NCI-H2171 (cell line): Measurements from ENCODE around the gene ADAM22.

Experiments
- DNase-seq: peaks from one replicate; lab custom pipeline; 2025; lab: John Stamatoyannopoulos, UW

The ADAM22 gene

GRCh38 chr7:88217675-88218428 lies 283.8 kb downstream of the ADAM22 start:
- no peak for DNase-seq

DNA sequence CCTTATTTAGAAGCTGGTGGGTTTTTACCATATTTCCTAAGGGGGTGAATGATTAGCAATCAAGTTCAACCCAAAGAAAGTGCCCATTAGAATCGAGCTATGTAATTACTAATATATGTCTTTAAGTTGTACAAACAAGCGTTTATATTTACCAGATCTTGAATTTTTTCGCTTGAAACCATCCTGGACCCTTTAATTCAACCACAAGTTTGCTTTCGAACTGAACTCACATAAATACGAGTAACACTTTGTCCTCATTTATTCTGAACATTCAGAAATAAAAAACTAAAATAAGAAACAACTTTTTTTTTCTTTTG lies 284.3 kb downstream of the ADAM22 start:
- DNase-seq, result no peak

- no peak for DNase-seq
Measured at GRCh38 chr7:88218836-88219605, 285.0 kb downstream of the ADAM22 start.

- peak; percentile 81 for DNase-seq
Measured at GRCh38 chr7:88219781-88220747, 286.0 kb downstream of the ADAM22 start, which contains the start of gene SRI. TSS of gene SRI (minus strand) at chr7:88220038. CDS start at chr7:88220026, 12 bp downstream.

- no peak for DNase-seq
Measured at GRCh38 chr7:88223265-88223664, 289.2 kb downstream of the ADAM22 start.

GRCh38 chr7:88224601-88225275 lies 290.7 kb downstream of the ADAM22 start:
- no peak for DNase-seq

GRCh38 chr7:88226201-88226600 lies 292.1 kb downstream of the ADAM22 start:
- no peak for DNase-seq

- no peak for DNase-seq
Measured at GRCh38 chr7:88226886-88227516, 292.9 kb downstream of the ADAM22 start.

DNA sequence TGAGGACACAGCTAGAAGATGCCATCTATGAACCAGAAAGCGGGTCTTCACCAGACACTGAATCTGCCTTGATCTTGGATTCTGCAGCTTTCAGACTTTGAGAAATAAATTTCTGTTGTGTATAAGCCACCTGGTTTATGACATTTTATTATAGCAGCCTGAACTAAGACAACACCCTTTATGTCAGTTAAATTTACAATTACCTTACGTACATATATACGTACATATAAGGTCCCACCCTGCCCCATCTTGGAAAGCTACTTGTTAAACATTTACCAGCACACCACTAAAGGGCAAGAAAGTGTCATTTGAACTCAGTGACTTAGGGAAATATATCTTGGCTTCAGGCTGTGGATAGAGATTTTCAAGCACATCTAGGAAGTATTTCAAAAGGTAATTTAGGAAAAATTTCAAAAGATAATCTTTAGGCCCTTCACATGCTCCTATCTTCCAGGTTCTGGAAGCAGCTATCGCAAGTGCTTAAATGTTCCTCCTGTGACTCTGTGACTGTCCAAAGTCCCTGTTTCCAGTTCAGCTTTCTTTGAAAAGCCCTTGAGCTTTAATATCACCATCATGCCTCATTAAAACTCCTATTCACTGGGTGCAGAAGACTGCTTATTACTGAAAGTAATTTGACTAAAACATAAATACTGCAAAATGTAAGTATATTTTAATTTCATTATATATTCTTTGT lies 295.4 kb downstream of the ADAM22 start:
- DNase-seq, result no peak

DNA sequence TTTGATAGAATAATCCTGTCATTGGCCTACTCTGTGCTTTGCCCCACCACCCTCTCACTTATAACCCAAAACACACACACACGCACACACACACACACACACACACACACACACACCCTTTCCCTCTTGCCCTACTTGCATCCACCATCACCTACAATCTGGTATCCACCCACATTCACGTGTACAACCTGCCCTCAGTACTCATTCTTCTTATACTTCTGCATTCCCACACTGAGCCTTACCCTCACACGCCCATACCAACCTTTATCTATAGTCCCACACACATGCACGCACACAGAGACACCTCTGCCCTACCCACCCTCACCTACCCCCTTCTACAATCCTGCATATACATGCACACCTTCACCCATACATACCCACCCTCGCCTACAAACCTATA lies 296.6 kb downstream of the ADAM22 start:
- no peak for DNase-seq

DNA sequence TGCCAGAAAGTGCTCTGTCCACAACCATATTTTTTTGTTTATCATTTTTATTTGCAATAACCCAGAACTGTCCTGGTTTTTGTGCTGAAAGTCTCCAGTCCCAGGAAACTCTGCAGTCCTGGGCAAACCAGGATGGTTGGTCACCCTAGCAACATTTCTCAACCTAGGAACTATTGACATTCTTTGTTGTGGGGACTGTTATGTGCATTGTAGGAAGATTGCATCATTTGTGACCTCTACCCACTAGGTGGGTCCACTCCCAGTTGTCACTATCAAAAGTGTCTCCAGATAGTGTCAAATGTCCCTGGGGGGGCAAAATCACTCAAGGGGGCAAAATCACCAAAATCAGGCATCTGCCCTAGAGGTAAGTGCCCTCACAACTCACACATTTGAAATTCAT lies 299.8 kb downstream of the ADAM22 start:
- no peak for DNase-seq

DNA sequence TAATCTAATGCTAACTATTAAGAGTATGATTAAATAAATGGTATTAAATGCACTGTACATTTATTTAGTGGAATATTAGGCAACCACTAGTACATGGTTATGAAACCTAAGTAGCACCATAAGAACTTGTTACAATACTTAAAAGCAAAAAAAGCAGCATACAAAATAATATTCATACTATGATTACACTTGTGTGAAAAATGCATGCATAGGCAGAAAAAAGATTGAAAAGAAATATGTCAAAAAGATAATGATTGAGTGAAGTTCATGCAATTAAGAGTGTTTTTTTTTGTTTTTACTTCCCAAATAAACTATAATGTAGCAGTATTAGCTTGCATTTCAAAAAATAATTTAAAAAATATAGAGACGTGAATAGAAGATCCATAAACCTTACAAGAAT lies 305.8 kb downstream of the ADAM22 start:
- DNase-seq, result no peak

DNA sequence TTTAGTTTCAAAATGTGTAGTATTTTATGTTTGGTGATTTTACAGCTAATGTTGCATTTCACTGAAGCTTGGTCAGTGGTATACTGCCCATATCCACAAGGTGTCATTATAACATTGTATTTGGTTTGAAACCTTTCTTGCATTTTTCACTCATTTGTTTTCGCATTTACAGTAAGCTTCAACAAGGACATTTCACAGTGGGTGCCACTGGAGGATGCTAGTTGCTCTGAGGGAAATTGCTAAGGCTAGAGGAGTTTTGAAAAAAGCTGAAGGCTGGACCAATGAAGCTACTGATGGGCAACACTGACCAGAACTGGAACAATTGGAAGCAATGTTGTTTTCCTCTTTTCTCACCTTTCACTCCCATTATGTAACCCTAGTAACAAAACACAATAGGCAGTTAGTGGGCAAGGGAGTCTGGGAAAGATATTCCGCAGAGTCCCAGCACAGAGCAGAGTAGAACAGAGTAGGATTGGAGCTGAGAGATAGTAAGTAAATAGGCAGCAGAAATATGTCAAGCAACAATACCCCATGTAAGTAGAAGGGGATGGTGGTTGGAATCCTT lies 309.4 kb downstream of the ADAM22 start:
- DNase-seq, result no peak

DNA sequence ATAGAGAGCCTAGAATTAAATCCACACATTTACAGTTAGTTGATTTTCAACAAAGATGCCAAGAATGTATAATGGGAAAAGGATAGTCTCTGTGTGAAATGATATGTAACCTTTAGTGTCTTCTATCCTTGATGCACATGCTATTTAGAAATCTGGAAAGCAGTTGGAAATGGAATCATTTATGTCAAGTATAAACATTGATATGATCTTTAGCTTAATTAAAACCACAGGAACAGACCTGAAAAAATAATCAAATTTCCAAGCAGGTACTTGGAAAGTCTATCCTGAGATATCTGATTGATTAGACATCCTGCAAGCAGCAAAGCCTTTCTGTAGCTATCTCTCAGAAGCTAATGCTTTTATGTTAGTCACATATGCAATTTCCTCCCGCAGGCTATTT lies 310.2 kb downstream of the ADAM22 start:
- DNase-seq, result no peak
